ENCODE data around the gene ABCC9. TPM values are rescaled to one million over a fixed set of nuclear protein-coding genes. Genes with fewer than 3 reads are reported as not detected.

ABCC9 gene
- total RNA-seq, 4 donors from 2014 or later, result 39.7 to 118 (median 78.4) TPM

GRCh38 chr12:21895651-21896050 is 45.6 kb downstream of the ABCC9 start:
- Histone ChIP-seq H3K9me3 (no peaks in the 10 kb centered on the region), H3K27me3 (no peaks in the 10 kb centered on the region), H3K4me3 (no peak overlapping the region), H3K27ac (peak overlapping the region; percentile 44 to 92), H3K36me3 (no peaks in the 10 kb centered on the region), H3K4me1 (peaks cover 0 to 15% of the 10 kb centered on the region in 2 donors)
- no peak for TF ChIP-seq POLR2A (IDR thresholded peaks at IDR 0.05)
- no peak for TF ChIP-seq CTCF (IDR thresholded peaks at IDR 0.05)
- DNase-seq, result no peak
- intact Hi-C loops (cut with DNase I; ENCODE audit: low total_unique reads), result no loop called here

GRCh38 chr12:21894792-21895595 is 46.2 kb downstream of the ABCC9 start:
- Histone ChIP-seq H3K27ac (peak overlapping the region; percentile 44 to 92), H3K36me3 (no peaks in the 10 kb centered on the region), H3K4me3 (no peak overlapping the region), H3K27me3 (no peaks in the 10 kb centered on the region), H3K9me3 (no peaks in the 10 kb centered on the region), H3K4me1 (peaks cover 0 to 15% of the 10 kb centered on the region in 2 donors)
- no peak for DNase-seq
- no peak for TF ChIP-seq CTCF (IDR thresholded peaks at IDR 0.05)
- TF ChIP-seq POLR2A (IDR thresholded peaks at IDR 0.05), result no peak
- intact Hi-C loops (cut with DNase I; ENCODE audit: low total_unique reads), result no loop called here

- Histone ChIP-seq H3K4me3 (no peak overlapping the region), H3K27ac (peak overlapping the region; percentile 44 to 92), H3K27me3 (no peaks in the 10 kb centered on the region), H3K9me3 (no peaks in the 10 kb centered on the region), H3K4me1 (peaks cover 0 to 15% of the 10 kb centered on the region in 2 donors), H3K36me3 (no peaks in the 10 kb centered on the region)
- intact Hi-C loops (cut with DNase I; ENCODE audit: low total_unique reads), result no loop called here
- no peak for DNase-seq
- no peak for TF ChIP-seq POLR2A (IDR thresholded peaks at IDR 0.05)
- TF ChIP-seq CTCF (IDR thresholded peaks at IDR 0.05), result no peak
These were observed 47.3 kb downstream of the ABCC9 start for GRCh38 chr12:21893924-21894323.

GRCh38 chr12:21892341-21892740 is 48.9 kb downstream of the ABCC9 start:
- peak overlapping the region; percentile 80 to 92 for H3K27ac ChIP-seq
- no peaks in the 10 kb centered on the region for H3K9me3 ChIP-seq
- no peaks in the 10 kb centered on the region for H3K27me3 ChIP-seq
- H3K4me3 ChIP-seq, result no peak overlapping the region
- peak in 1 of 2 donors; percentile 23 for DNase-seq
- TF ChIP-seq POLR2A (IDR thresholded peaks at IDR 0.05) (no peak), CTCF (IDR thresholded peaks at IDR 0.05) (no peak)
- H3K36me3 ChIP-seq, result no peaks in the 10 kb centered on the region
- H3K4me1 ChIP-seq, result peaks cover 0 to 15% of the 10 kb centered on the region in 2 donors
- intact Hi-C loops (cut with DNase I; ENCODE audit: low total_unique reads), result no loop called here

- H3K27ac ChIP-seq, result peak overlapping the region; percentile 80 to 92
- H3K36me3 ChIP-seq, result no peaks in the 10 kb centered on the region
- DNase-seq, result peak; percentile 74 to 75
- no peaks in the 10 kb centered on the region for H3K9me3 ChIP-seq
- no peaks in the 10 kb centered on the region for H3K27me3 ChIP-seq
- H3K4me1 ChIP-seq, result peaks cover 0 to 15% of the 10 kb centered on the region in 2 donors
- intact Hi-C loops (cut with DNase I; ENCODE audit: low total_unique reads), result no loop called here
- TF ChIP-seq CTCF (IDR thresholded peaks at IDR 0.05) (no peak), POLR2A (IDR thresholded peaks at IDR 0.05) (no peak)
- H3K4me3 ChIP-seq, result no peak overlapping the region
These were observed 49.4 kb downstream of the ABCC9 start for GRCh38 chr12:21891751-21892217.
